KMS-11 (cell line): Measurements from ENCODE around the gene SNX17.

ENCODE experiments used
- H2AFZ ChIP-seq: fragments of 200-600 bp; sonication (generic); 2 replicates; pipeline ENCODE4 v1.6.1; 2016; ENCODE audit warnings: antibody characterized with exemption, mixed run types, low read depth
- H3K27ac ChIP-seq: fragments of 200-600 bp; sonication (generic); 2 replicates; pipeline ENCODE4 v1.6.1; 2016; ENCODE audit warnings: mild to moderate bottlenecking, mixed run types
- H3K27me3 ChIP-seq: fragments of 200-600 bp; sonication (generic); 2 replicates; pipeline ENCODE4 v1.6.1; 2017; ENCODE audit warnings: mild to moderate bottlenecking, low read depth, mixed run types, moderate library complexity; ENCODE audit not compliant: insufficient read depth
- H3K36me3 ChIP-seq: fragments of 200-600 bp; sonication (generic); 2 replicates; pipeline ENCODE4 v1.6.1; 2017; ENCODE audit warnings: mild to moderate bottlenecking, mixed run types; ENCODE audit not compliant: insufficient read depth
- H3K4me1 ChIP-seq: fragments of 200-600 bp; sonication (generic); 2 replicates; pipeline ENCODE4 v1.6.1; 2016; ENCODE audit warnings: mild to moderate bottlenecking, low read depth, mixed run types; ENCODE audit not compliant: poor library complexity, severe bottlenecking
- H3K4me2 ChIP-seq: fragments of 200-600 bp; sonication (generic); 2 replicates; pipeline ENCODE4 v1.7.0; 2016; ENCODE audit warnings: mild to moderate bottlenecking, mixed run types
- H3K4me3 ChIP-seq: fragments of 200-600 bp; sonication (generic); IDR thresholded peaks from 2 replicates; pipeline ENCODE4 v1.6.1; 2017; ENCODE audit warnings: low read depth, low read length, mixed read lengths; ENCODE audit not compliant: insufficient read depth
- H3K79me2 ChIP-seq: fragments of 200-600 bp; sonication (generic); 2 replicates; pipeline ENCODE4 v1.6.1; 2016; ENCODE audit warnings: low read depth, mixed run types; ENCODE audit not compliant: insufficient read depth
- H3K9ac ChIP-seq: fragments of 200-600 bp; sonication (generic); 2 replicates; pipeline ENCODE4 v1.6.1; 2016; ENCODE audit warnings: mild to moderate bottlenecking, mixed run types
- H4K20me1 ChIP-seq: fragments of 200-600 bp; sonication (generic); 2 replicates; pipeline ENCODE4 v1.6.1; 2016; ENCODE audit warnings: mild to moderate bottlenecking, mixed run types; ENCODE audit not compliant: insufficient read depth
- TF ChIP-seq, protein P1 (sequence below): fragments of 200-600 bp; sonication (generic); conservative IDR thresholded peaks from 2 replicates; pipeline ENCODE4 v1.6.1; 2017; ENCODE audit warnings: low read depth, mild to moderate bottlenecking, antibody characterized with exemption, low read length, moderate library complexity, mixed read lengths

SNX17 gene

DNA sequence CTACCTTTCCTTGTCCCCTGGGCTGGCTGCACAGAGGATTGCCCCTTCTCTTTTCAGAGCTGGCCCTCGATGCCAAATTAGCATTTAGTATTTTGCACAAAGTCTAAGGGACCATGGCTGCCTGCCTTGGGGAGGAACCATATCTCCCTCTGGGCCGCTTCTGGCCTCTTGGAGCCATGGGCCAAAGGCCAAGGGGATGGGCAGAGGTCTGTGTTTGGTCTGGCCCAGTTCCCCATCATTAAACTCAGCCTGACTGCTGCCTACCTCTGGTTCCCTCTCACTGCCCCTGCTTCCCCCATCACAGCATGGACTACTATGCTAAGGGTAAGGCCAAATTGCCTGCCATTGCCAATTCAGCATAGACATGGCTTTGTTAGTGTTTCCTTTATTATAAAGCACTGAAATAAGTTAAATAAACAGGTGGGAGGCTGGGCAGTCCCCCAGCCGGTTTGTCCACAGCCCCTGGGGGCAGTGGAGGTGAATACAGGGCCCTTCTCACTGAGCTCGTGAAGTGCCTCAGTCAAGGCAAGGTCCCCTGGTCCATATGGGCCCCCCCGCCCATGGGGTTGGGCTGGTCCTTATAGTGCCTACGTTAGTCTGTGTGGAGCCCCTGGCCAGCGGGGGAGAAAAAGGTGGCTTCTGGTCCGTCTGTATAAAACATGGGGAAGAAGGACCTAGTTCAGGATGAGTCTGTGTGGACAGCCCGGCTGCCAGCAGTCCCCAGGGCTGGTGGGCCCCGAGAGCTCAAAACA, 6.6 kb downstream of the SNX17 start:
- TF ChIP-seq, protein P1, sequence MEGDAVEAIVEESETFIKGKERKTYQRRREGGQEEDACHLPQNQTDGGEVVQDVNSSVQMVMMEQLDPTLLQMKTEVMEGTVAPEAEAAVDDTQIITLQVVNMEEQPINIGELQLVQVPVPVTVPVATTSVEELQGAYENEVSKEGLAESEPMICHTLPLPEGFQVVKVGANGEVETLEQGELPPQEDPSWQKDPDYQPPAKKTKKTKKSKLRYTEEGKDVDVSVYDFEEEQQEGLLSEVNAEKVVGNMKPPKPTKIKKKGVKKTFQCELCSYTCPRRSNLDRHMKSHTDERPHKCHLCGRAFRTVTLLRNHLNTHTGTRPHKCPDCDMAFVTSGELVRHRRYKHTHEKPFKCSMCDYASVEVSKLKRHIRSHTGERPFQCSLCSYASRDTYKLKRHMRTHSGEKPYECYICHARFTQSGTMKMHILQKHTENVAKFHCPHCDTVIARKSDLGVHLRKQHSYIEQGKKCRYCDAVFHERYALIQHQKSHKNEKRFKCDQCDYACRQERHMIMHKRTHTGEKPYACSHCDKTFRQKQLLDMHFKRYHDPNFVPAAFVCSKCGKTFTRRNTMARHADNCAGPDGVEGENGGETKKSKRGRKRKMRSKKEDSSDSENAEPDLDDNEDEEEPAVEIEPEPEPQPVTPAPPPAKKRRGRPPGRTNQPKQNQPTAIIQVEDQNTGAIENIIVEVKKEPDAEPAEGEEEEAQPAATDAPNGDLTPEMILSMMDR: no peak
- Histone ChIP-seq H3K36me3 (peaks cover 5% of the 10 kb centered on the region; the same call in 1 of the 2 replicates), H3K79me2 (peaks cover 4% of the 10 kb centered on the region)

DNA sequence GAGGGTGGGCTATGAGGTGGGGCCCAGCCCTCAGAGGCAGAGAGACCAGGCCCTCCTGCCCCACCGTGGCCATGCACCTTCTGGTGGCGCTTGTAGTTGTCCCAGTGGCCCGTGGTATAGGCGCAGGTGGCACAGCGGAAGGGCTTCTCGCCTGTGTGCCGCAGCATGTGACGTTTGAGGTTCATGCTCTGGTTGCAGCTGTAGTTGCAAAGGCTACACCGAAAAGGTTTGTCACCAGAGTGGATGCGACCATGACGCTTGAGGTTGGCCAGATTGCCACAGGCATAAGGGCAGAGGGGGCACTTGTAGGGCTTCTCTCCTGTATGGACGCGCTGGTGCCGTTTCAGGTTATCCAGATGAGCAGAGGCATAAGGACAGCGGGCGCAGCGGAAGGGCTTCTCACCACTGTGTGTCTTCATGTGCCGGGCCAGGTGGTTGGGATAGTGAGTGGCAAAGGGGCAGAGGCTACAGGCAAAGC, 7.2 kb downstream of the SNX17 start:
- H2AFZ ChIP-seq: no peak overlapping the region
- no peak overlapping the region for H3K4me3 ChIP-seq
- no peak overlapping the region for H3K9ac ChIP-seq
- no peaks in the 10 kb centered on the region for H3K79me2 ChIP-seq
- no peak overlapping the region for H3K27ac ChIP-seq
- H4K20me1 ChIP-seq: no peaks in the 10 kb centered on the region
- H3K4me2 ChIP-seq: no peak overlapping the region
- H3K36me3 ChIP-seq: peaks cover 9% of the 10 kb centered on the region; the same call in 1 of the 2 replicates
- H3K4me1 ChIP-seq: no peaks in the 10 kb centered on the region
- TF ChIP-seq, protein P1: no peak
- H3K27me3 ChIP-seq: no peaks in the 10 kb centered on the region

More for the DNA sequence above, 6.6 kb downstream of the SNX17 start:
- no peak overlapping the region for H3K9ac ChIP-seq
- H3K4me1 ChIP-seq: no peaks in the 10 kb centered on the region
- H3K4me3 ChIP-seq: no peak overlapping the region
- no peak overlapping the region for H2AFZ ChIP-seq
- no peak overlapping the region for H3K4me2 ChIP-seq
- no peaks in the 10 kb centered on the region for H3K27me3 ChIP-seq
- H4K20me1 ChIP-seq: no peaks in the 10 kb centered on the region
- H3K27ac ChIP-seq: no peak overlapping the region

- no peak overlapping the region for H3K27ac ChIP-seq
- H3K9ac ChIP-seq: no peak overlapping the region
Observed at GRCh38 chr2:27378096-27378808, 7.8 kb downstream of the SNX17 start.

GRCh38 chr2:27378809-27379290, 8.4 kb downstream of the SNX17 start:
- H4K20me1 ChIP-seq: no peaks in the 10 kb centered on the region
- H3K4me2 ChIP-seq: no peak overlapping the region
- H2AFZ ChIP-seq: no peak overlapping the region
- H3K27me3 ChIP-seq: no peaks in the 10 kb centered on the region
- H3K9ac ChIP-seq: no peak overlapping the region
- H3K79me2 ChIP-seq: no peaks in the 10 kb centered on the region
- H3K27ac ChIP-seq: no peak overlapping the region
- no peak overlapping the region for H3K4me3 ChIP-seq
- no peaks in the 10 kb centered on the region for H3K4me1 ChIP-seq
- TF ChIP-seq, protein P1: no peak
- peaks cover 9% of the 10 kb centered on the region; the same call in 1 of the 2 replicates for H3K36me3 ChIP-seq

More at GRCh38 chr2:27378096-27378808, 7.8 kb downstream of the SNX17 start:
- TF ChIP-seq, protein P1: no peak
- Histone ChIP-seq H2AFZ (no peak overlapping the region), H3K27me3 (no peaks in the 10 kb centered on the region), H3K4me1 (no peaks in the 10 kb centered on the region), H4K20me1 (no peaks in the 10 kb centered on the region), H3K79me2 (no peaks in the 10 kb centered on the region), H3K4me2 (no peak overlapping the region), H3K36me3 (peaks cover 9% of the 10 kb centered on the region; the same call in 1 of the 2 replicates), H3K4me3 (no peak overlapping the region)
